HG03521 (cell line): ENCODE data around the gene CAB39L.
A peak's percentile ranks its signal among the peaks of the same experiment; 100 is the strongest.

Source experiments
- ATAC-seq: cut with Tn5 transposase; IDR thresholded peaks from one replicate; pipeline ENCODE4 v1.9.1; 2021; ENCODE audit warnings: mild to moderate bottlenecking, moderate library complexity; ENCODE audit not compliant: unreplicated experiment

Gene CAB39L

GRCh38 chr13:49314344-49314882 lies 129.5 kb downstream of the CAB39L start:
- ATAC-seq, result no peak

- ATAC-seq, result no peak
Measured at GRCh38 chr13:49311816-49312215, 132.0 kb downstream of the CAB39L start.

DNA sequence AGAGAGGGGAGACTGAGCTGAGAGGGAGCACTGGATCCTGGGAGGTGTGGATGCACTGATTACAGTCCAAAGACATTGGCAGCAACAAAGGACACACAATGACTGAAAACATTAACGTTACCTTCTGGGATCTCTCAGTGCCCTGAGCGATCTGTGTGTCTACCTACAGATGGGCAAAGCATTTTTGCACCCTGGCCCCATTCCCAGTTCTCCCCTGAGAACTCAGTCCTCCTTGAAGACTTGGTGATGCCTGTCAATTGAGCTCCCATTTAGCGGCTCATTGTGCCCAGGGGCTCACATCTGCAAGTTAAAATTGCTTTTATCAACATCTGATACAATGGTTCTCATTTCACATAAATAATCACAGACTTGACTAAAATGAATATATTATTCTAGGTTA lies 133.6 kb downstream of the CAB39L start:
- no peak for ATAC-seq

DNA sequence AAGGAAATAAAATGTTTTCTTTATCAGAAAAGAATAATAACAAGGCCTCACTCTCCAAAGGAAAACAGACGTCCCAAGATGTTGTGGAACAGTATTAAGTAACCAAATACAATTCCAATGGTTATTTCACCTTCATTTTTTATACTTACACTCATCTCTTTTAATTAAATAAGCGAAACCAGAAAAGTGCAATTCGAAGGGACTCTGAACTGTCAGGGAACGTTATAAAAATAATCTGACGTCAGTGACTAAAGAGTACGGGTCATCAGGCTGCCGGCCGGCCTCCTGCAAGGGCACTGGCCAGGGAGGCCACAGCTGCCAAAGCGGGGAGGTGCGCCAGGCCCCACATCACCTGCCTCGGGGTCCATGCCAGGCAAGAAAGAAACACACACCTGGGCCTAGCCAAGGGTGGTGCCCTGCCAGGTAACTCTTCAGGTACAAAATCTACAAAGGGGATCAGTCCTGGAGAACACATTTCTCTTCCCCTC lies 134.9 kb downstream of the CAB39L start:
- no peak for ATAC-seq

- ATAC-seq, result no peak
Measured at GRCh38 chr13:49308097-49308875, 135.6 kb downstream of the CAB39L start.

DNA sequence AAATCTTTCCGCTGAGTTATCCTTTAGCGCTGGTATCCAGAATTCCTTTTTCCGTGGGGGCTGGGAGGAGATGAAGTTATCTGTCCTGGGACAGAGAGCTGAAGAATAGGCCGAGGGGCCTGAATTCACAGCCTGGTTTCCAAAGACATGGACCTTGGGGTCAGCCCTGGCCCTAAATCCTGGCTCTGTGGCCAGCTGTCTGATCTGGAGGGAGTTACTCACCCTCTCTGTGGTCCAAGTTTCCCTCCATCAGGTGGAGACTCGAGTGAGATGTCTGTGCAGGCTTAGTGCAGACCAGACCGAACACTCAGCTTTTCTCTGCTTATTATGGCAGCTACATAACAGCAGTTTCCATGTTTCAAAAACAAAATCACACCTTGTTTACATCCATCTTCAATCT lies 136.5 kb downstream of the CAB39L start:
- ATAC-seq, result no peak

- ATAC-seq, result no peak
Measured at GRCh38 chr13:49305792-49306425, 138.0 kb downstream of the CAB39L start.

- no peak for ATAC-seq
Measured at GRCh38 chr13:49304763-49305700, 138.8 kb downstream of the CAB39L start.

- ATAC-seq, result no peak
Measured at GRCh38 chr13:49304356-49304755, 139.5 kb downstream of the CAB39L start.

DNA sequence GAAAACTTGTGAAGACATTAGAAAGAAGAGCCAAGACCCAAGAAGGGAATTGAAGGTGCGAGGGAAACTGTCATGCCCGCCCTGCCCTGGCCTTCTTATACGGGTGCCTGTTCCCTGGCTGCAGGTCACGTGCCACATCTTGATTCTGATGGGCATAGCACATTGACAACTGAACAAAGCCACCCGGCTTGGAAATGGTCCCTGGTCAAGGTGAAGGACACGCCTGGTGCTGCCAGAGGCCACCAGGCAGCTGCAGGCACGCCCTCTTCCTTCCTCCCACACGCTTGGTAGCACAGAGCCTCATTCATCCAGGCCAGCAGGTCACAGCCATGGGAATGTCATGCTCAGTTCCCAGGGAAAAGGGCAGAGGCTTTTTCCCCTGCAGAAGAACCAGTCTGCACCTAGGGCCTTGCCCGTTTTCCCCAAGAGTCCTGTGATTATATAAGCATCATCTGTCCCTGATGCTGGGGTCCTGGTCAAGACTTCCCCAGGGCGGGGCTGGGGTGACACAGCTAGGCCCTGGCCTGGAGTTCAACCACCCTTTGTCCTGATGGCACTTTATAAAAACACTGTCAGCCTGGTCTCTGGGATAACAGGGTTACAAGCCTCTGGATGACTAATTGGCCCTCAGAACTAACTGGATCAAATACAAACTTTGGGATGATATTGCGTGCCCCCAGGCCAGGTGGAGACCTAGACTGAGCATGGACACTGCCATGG lies 140.2 kb downstream of the CAB39L start:
- no peak for ATAC-seq

DNA sequence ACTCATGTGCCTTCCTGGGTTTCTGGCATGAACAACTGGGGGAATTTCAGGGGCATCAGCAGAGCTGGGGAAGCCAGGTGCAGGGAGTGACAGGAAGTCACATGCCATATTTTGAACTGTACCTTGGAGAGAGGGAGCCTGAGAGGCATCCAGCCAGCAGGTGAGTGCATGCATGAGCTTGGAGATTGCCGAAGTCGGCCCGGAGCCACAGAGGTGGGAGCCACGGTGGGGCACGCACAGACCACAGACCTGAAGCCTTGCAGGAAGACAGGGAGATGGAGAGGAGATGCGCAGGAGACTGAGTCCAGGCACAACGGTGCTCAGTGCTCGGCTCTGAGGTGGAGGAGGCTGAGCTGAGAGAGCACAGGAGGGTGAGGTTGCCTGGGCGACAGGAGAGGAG lies 141.0 kb downstream of the CAB39L start:
- ATAC-seq, result no peak

DNA sequence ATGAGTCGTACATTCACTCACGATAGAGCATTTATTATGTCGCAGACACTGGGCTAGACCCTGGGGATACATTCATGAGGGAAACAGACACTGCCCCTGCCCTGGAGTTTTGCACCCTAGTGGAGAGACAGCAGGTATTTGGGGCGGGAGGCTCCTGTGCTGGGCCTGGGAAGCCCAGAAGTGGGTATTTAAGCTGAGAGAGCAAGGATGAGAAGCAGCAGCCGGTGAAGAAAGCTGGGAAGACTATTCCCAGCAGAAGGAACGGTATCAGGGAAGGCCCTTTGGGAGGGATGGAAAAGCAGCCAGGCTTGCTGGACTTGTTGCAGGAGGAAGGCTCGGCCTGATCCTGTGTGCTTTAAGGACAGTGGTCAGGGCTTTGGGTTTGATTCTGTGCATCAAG lies 141.6 kb downstream of the CAB39L start:
- ATAC-seq, result no peak

GRCh38 chr13:49300739-49301589 lies 142.9 kb downstream of the CAB39L start:
- ATAC-seq, result peak; percentile 76

DNA sequence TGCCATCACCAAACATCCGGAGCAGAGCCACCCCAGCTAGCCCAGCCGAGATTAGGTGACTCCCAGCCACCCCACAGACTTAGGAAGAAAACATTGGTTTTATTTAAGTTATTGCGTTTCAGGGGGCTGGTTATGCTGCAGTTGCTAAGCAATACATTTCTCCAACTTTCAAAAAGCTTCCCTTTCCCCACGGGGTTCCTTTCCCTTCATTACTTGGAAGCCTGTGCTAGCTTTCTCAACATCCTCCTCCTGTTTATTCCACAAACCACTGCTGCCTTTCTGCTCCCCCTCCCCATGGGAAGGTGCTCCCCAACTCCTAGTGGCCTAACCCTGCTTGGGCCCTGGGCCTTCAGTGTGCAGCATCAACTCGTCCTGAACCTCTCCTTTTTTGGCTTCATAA lies 143.6 kb downstream of the CAB39L start:
- ATAC-seq, result no peak

DNA sequence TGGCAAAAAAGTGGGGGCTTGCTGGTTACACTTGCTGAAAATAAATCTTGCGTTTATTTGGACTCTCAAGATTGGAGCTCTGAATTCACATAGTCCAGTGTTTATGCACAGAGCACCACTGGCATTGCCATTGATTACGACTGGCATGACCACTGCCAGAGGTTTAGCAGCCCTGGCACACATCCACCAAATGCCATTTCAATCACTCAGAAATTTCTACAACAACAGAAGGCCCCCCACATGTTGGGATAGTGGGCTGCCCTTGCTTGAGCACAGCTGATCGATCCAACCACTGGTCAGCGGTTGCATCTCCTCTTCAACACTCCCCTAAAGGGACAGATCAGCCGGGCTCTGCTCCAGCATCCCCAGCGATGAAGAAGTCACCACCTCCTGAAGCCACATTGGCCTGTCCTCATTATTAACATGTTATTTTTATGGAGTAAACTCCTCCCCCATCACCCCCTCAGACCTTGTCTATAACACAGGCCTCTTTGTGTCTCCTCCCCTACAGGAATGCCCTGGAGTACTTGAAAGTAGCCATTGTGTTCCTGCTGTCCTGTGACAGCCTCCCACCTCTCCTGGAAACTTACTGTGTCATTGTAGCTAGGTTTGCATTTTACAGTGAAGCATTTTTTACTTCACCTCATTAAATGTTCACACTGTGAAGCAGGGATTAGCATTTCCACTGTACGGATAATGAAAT lies 144.8 kb downstream of the CAB39L start:
- ATAC-seq, result no peak

GRCh38 chr13:49298416-49298815 lies 145.4 kb downstream of the CAB39L start:
- no peak for ATAC-seq

DNA sequence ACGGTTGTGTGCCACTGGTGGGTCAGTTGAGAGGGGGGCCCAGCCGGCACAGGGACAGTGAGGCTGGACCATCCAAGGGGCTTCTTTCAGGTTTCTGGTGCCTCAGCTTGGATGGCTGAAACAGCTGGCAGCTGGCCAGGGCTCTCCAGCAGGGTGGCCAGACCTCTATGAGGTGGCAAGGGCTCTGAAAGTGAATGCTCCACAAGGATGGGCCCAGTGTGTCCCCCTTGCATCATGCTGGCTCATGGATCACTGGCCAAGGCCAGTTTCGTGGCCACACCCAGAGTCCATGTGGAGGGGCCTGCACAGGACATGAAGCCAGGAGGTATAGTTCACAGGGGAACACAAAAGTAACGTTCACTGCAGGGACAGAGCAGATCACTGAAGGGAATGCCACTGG lies 146.5 kb downstream of the CAB39L start:
- no peak for ATAC-seq

GRCh38 chr13:49296659-49297058 lies 147.2 kb downstream of the CAB39L start:
- no peak for ATAC-seq

- no peak for ATAC-seq
Measured at GRCh38 chr13:49295244-49295643, 148.6 kb downstream of the CAB39L start.
